GM06990 (cell line): ENCODE data around the gene RNF121.

Experiments
- DNase-seq: peaks from one replicate; pipeline ENCODE4 v3.0.0-alpha.2; 2011; ENCODE audit not compliant: insufficient read length; ENCODE audit errors: extremely low read depth
- H3K27me3 ChIP-seq: replicated peaks from 2 replicates; pipeline ENCODE4 v1.6.0; 2011; ENCODE audit warnings: low read length; ENCODE audit not compliant: control insufficient read depth, insufficient read depth
- H3K36me3 ChIP-seq: 2 replicates; pipeline ENCODE4 v1.5.1; 2011; ENCODE audit warnings: low read length; ENCODE audit not compliant: control insufficient read depth, insufficient read depth
- H3K4me3 ChIP-seq: replicated peaks from 2 replicates; pipeline ENCODE4 v1.5.1; 2011; ENCODE audit warnings: low read depth, mild to moderate bottlenecking, control low read depth, low read length
- CTCF ChIP-seq: IDR thresholded peaks from 2 replicates; pipeline ENCODE4 v1.5.1; 2011; ENCODE audit warnings: low read length, control low read depth, mild to moderate bottlenecking, inconsistent platforms; ENCODE audit not compliant: insufficient read depth, poor library complexity, severe bottlenecking

Gene RNF121

GRCh38 chr11:71963468-71963867, 34.6 kb downstream of the RNF121 start:
- H3K27me3 ChIP-seq = no peaks in the 10 kb centered on the region
- DNase-seq = no peak
- H3K4me3 ChIP-seq = no peak overlapping the region
- no peak for TF ChIP-seq CTCF
- H3K36me3 ChIP-seq = peaks cover 10% of the 10 kb centered on the region

- H3K36me3 ChIP-seq = peaks cover 10% of the 10 kb centered on the region
- no peaks in the 10 kb centered on the region for H3K27me3 ChIP-seq
- DNase-seq = no peak
- no peak overlapping the region for H3K4me3 ChIP-seq
- TF ChIP-seq CTCF = no peak
Measured at GRCh38 chr11:71964641-71965040, 35.8 kb downstream of the RNF121 start.

- no peak for TF ChIP-seq CTCF
- DNase-seq = no peak
- Histone ChIP-seq H3K27me3 (no peaks in the 10 kb centered on the region), H3K4me3 (no peak overlapping the region), H3K36me3 (peaks cover 8% of the 10 kb centered on the region)
Measured at GRCh38 chr11:71971680-71972079, 42.8 kb downstream of the RNF121 start.

- Histone ChIP-seq H3K36me3 (peaks cover 8% of the 10 kb centered on the region), H3K4me3 (no peak overlapping the region), H3K27me3 (no peaks in the 10 kb centered on the region)
- no peak for TF ChIP-seq CTCF
- no peak for DNase-seq
Measured at GRCh38 chr11:71976551-71976950, 47.7 kb downstream of the RNF121 start.

GRCh38 chr11:71977090-71977489, 48.2 kb downstream of the RNF121 start:
- no peak for TF ChIP-seq CTCF
- Histone ChIP-seq H3K4me3 (no peak overlapping the region), H3K36me3 (peaks cover 8% of the 10 kb centered on the region), H3K27me3 (no peaks in the 10 kb centered on the region)
- no peak for DNase-seq

GRCh38 chr11:71977743-71978418, 49.0 kb downstream of the RNF121 start:
- Histone ChIP-seq H3K27me3 (no peaks in the 10 kb centered on the region), H3K36me3 (peaks cover 9% of the 10 kb centered on the region), H3K4me3 (no peak overlapping the region)
- peak; percentile 54 for TF ChIP-seq CTCF
- no peak for DNase-seq
